Vagina (tissue), 2 donors: ENCODE measurements around the gene GOLIM4.

Experiments used
- POLR2AphosphoS5 ChIP-seq, 2 donors: sonication (generic); formaldehyde crosslinking; IDR thresholded peaks; one replicate each; pipeline ENCODE4 v1.9.0; 2017; ENCODE audit warnings: antibody characterized with exemption in 2 of 2, mild to moderate bottlenecking in 2 of 2, low read depth in 1 of 2; ENCODE audit not compliant: insufficient read depth in 1 of 2
- TF ChIP-seq, protein P1 (sequence below), 3 experiments: fragments of 450-650 bp in 2 of 3; fragments of 200-600 bp in 1 of 3; sonication (generic) in 1 of 3; IDR thresholded peaks; one replicate each; pipeline ENCODE4 v1.5.1; 2017 to 2019; ENCODE audit warnings: antibody characterized with exemption in 3 of 3, mild to moderate bottlenecking in 2 of 3, moderate library complexity in 2 of 3

DNA sequence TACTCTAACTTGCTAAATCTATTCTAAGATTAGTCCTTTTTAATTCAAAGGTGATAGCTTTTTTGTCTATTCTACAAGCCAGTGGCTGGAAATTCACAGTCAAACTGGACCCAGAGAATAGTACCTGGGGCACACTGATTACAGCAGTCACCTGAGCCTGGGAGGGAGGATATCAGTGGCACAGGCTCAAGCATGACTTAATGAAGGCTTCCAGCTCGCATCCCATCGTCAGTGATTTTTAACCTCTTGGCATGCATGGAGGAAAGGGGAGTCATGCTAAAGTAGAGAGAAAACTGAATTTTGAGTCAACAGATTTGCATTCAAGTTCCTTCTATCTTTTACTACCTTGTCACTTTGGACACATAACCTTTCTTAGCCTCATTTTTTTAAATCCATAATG is 24.8 kb downstream of the GOLIM4 start:
- TF ChIP-seq, protein P1, sequence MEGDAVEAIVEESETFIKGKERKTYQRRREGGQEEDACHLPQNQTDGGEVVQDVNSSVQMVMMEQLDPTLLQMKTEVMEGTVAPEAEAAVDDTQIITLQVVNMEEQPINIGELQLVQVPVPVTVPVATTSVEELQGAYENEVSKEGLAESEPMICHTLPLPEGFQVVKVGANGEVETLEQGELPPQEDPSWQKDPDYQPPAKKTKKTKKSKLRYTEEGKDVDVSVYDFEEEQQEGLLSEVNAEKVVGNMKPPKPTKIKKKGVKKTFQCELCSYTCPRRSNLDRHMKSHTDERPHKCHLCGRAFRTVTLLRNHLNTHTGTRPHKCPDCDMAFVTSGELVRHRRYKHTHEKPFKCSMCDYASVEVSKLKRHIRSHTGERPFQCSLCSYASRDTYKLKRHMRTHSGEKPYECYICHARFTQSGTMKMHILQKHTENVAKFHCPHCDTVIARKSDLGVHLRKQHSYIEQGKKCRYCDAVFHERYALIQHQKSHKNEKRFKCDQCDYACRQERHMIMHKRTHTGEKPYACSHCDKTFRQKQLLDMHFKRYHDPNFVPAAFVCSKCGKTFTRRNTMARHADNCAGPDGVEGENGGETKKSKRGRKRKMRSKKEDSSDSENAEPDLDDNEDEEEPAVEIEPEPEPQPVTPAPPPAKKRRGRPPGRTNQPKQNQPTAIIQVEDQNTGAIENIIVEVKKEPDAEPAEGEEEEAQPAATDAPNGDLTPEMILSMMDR (IDR thresholded peaks at IDR 0.05): no peak
- no peak for TF ChIP-seq POLR2AphosphoS5 (IDR thresholded peaks at IDR 0.05; ENCODE audit: insufficient read depth in 1 of 2, low read depth in 1 of 2)
